GM15510 (cell line): ENCODE measurements around the gene SPNS3.

Source experiments
- POLR2A ChIP-seq: IDR thresholded peaks from 3 replicates; pipeline ENCODE4 v1.6.1; 2011; ENCODE audit warnings: borderline replicate concordance; ENCODE audit not compliant: insufficient read length; ENCODE audit errors: extremely low read depth

The SPNS3 gene

DNA sequence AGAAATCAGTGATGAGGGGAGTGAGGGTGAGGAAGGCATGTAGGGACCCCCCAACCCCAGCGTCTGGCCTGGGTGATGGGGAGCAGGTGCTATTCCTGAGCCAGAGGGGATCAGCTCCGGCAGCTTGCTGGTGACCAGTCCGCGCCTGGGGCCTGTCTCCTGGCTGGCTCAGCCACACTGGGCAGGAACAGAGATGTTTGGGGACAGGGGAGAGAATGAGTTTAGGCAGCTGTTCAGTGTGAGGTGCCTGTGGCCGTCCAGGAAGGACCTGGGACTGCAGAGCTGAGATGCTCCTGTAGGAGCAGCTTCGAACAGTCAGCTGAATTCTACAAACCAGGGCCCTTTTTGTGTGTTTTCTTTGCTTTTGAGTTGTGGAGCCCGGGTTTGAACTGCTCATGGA lies 41.7 kb downstream of the SPNS3 start:
- TF ChIP-seq POLR2A, result no peak

DNA sequence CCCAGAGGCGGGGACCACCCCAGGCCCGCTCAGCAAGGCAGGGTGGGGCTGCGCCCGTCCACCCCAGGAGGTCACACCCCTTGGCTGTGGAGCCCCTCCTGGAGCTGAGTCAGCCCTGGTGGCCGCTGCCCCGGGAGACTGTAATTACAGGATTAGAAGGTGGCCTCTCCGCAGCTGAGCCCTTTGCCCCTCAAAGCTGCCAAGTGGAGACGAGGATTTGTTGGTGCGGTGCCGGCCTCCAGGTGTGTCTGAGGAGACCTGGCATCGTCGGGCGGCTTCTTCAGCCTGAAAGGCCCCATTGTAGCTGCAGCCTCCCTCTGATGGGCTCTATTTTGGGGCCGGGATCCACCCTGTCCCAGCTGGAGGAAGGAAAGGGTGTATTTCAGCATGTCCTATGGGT lies 42.3 kb downstream of the SPNS3 start:
- no peak for TF ChIP-seq POLR2A

DNA sequence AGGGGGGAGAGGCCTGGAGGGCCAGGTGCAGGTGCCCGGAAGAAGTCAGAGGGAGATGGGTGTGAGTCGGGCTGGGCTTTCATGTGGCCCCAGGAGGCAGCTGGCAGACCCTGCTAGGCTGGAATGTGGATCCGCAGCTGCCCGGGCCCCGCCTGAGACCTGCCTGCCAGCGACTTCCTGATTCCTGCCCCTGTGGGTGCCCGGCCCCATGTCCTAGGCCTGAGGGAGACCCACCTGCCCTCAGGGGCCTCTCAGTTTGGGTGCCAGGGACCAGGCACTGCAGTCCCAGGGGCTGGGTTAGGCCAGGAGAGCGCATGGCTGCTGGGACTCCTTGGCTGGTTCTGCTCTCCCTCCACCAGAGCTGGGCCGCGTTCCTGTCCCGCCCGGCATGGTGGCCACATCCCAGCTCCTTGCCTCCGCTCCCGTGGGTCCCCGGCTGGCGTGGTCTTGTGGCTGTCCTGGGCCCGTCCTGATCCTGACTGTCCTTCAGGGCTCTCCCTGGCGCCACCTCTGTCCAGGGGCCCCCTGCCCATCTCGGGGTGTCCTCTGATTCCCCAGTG lies 42.9 kb downstream of the SPNS3 start:
- TF ChIP-seq POLR2A, result no peak

DNA sequence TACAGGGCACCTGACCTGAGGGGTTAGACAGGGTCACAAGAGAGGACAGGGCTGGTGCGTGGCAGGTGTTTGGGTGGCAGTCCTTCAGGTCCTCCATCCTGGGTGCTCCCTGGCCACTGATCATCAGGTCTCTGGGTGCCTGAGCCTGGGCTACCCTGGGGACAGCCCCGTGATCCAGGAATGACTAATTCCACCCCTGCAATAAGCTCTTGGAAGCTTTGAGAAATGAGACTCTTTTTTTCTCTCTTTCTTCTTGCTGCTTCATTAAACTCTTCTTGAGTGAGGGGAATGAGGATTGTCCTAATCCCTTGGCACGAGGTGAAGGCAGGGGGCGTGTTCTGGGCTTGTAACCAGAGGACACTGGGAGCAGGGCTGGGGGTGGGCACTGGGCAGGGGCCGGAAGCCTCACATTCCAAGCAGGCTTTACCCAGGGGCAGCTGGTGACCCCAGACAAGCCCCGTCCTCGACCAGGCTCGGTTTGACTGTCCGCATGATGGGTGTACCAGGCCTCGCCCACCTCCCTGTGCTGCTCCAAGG lies 43.6 kb downstream of the SPNS3 start:
- no peak for TF ChIP-seq POLR2A

DNA sequence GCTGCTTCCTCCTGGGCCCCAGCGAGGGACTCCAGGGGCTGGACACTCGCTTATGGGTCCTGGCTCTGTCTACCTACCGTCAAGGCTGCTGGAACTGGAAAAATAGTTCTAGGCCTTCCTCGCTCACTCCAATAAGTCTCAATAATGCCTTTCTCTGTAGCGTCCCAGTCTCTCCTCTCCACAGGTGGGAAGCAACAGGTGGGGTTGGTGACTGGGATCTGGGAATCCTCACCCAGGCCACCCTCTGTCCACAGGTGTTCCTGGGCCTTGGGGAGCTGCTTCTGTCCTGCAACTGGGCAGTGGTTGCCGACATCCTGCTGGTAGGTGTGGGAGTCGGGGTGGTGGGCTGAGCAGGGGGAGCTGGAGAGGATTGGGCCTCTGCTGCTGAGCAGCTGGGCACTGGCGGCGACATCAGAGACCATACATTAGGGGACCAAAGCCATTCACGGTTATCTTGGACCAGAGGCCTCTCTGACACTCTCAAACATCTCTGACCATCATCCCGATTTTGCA lies 44.6 kb downstream of the SPNS3 start:
- no peak for TF ChIP-seq POLR2A

DNA sequence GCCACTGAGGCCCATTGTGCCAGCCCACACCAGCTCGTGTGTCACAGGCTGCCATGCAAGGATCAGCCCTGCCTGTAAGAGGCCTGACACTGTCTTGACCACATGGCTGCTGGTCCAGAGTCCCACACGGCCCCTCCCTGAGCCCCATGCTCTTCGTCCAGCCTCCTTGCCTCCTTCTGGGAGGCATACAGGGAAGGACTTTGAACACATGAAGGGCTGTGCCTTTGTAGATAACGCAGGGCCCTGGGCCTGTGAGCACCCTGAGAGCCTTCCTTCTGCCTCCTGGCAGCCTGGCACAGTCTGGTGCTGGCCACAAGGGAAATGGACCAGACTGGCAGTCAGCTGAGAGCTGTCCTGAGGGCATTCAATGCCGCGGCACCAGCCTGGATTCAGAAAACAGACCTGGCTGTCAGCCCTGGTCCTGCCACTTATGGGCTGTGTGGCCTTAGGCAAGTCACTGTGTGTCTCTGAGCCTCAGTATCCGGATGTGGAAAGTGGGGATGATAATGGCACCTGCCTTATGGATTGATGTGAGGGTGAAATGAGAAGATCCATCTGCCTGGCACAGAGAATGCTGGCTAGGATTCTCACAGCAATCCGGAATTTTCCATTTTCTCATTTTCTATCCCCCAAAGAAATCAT lies 45.7 kb downstream of the SPNS3 start:
- no peak for TF ChIP-seq POLR2A

DNA sequence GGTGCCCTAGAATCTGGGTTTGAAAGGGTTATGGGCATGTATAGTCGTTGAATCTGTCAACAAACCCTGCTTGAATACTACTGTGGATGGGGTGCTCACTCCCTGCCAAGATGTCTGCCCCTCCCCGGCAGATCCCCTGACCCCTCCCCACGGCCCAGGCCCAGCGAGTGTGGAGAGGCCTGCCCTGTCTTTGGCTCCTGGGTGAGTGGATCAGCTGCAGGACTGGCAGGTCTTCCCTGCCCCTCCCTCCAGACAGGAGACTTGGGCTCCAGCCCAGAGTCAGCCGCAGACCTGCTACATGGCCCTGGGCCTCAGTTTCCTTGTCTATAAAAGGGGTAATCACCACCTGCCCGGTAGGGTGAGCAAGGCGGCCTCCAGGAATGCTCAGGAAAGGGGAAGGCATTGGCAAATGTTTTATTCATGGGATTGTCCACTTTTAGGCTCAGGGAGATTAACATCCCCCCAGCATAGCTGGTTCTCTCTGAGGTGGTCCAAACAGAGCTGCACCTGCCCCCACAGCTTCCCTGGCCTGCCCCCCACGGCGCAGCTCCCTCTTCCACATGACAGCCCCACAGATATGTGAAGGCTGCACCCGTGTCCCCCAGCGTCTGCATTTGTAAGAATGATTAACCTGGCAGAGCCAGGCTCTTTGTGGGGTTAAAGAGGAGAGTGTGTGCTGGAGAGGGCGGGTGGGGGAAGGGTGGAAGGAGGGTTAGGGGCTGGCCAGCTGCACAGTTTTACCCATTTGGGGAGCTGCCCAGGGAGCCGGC lies 46.4 kb downstream of the SPNS3 start:
- TF ChIP-seq POLR2A, result no peak

DNA sequence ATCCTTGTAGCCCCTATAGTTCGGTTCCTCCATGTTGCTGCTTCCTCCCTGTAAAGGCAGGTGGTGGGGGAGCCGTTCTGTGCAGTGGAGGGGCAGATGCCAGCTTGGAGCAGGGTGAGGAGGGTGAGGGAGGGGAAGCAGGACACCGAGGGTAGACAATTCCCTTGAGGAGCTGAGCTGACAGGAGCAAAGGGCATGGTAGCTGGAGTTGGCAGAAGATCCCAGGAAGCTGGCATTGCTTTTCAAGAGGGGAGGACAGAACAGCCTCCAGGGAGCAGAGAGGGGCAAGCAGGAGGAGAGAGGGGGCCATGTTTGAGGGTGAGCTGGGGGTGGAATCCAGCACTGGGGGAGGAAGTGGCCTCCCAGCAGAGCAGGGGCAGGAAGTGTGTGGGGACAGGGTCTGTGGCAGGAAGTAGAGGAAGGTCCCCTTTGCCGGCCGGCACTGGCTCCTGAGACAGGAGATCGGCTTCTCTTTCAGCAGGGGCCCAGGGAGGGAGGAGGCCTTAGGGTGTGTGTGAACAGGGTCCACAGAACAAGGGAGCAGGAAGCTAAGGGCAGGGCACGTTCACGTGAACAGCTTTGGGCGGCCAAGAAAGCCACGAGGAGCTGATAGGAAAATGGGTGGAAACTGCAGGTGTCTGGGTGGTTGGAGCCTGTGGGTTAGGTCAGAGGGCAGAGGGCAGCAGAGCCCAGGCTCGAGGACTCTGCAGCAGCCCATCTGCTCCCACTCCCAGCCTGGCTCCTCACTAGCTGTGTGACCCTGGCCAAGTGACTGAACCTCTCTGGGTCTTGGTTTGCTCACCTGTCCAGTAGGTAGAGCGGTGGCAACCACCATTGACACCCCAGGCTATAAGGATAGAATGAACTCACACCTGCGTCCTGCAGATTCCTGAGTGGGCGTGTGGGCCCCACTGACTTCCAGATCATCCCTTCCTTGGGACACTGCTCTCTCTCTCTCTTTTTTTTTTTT lies 47.5 kb downstream of the SPNS3 start:
- no peak for TF ChIP-seq POLR2A

DNA sequence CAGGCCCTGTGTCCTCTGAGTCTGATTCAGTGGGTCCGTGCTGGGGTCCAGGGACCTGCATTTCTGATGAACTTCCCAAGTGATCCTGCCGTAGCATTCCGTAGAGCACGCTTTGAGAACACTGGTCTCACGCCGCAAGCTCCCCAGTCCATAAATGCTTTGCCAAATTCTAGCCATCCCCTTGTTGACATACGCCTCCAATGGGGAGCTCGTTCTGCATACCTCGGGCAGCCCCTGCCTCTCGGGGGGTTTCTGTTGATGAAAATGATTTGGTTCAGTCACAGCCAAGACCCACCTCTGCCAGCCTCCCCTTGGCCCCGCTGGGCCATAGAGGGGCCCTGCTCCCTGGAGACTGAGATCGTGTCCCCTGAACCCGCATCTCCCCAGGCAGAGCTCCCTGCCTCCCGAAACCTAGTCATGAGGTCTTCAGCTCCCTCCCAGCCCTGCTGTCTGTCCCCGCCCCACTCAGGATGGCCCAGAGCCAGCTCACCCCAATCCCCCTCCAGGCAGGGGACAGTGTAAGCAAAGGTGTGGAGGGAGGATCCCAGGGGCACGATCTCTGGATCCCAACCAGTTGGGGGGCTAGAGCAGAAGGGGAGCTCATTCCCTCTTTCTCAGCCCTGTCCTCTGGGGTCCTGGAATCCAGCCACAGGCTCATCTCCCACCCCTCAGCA lies 48.7 kb downstream of the SPNS3 start:
- no peak for TF ChIP-seq POLR2A

DNA sequence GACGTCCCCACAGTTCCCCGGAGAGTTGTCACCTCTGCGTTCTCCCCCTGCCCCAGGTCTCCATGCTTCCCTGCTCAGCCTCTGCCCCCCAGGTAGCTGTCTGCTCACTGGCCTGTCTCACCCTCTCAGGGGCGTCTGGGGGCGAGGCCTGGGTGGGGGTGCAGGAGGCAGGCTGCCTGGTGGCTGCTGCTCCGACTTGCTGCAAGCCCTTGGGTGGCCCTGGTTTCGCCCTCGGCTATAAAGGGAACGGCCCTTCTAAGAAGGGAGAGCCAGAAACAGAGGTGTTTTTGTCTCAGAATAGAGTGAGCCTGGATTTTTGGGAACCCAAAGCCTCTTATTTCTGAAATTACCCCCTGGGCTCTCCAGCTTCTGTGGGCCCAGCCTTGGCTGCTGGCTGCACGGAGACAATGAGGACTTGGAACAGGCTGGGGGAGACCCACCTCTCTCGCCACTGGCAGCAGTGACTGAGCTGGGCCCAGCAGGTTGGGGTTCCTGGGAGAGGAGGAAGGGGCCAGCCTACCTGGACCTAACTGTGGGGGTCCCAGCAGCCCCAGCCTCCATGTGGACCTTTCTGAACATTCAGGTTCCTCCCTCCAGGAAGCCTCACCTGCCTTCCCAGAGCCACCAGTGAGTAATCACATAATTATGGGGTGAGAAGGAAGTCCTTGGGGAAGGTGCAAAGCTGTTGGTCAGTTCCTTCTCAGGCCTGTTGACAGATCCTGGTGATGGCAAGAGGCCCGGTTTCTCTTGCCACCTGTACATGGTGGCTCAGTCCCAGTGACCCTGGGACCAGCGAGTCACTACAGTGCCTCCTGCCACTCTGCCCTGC lies 49.5 kb downstream of the SPNS3 start:
- no peak for TF ChIP-seq POLR2A

DNA sequence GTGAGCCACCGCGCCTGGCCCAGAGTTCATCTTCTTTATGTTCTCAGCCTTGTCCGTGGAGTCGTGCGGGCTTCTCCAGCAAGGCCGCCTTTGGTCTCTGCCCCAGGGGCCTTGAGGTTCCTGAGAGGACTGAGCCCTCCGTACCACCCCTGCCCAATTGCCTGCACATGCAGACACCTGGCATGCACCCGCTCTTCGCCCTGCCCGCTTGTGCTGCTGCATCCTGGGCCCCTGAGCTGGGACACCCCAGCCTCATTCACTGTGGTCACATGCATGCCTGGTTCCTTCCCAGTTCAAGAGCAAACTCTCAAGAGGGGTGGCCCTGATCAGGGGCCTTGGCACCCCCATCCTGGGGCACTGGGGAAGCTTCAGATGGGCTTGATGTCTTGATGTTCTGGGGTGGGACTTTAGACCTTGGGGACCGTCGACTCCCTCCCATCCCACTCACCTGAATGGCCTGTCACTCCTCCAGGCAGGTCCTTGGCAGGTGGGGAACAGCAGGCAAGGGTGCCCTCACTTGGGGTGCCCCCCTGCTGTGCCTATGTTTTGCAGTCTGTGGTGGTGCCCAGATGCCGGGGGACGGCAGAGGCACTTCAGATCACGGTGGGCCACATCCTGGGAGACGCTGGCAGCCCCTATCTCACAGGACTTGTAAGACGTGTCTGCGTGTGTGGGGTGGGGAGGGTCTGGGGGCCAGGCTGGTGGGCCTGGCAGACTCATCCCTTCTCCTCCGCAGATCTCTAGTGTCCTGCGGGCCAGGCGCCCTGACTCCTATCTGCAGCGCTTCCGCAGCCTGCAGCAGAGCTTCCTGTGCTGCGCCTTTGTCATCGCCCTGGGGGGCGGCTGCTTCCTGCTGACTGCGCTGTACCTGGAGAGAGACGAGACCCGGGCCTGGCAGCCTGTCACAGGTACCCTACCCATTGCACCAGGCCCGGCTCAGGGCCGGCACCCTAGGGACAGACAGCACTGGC lies 52.2 kb downstream of the SPNS3 start:
- no peak for TF ChIP-seq POLR2A

DNA sequence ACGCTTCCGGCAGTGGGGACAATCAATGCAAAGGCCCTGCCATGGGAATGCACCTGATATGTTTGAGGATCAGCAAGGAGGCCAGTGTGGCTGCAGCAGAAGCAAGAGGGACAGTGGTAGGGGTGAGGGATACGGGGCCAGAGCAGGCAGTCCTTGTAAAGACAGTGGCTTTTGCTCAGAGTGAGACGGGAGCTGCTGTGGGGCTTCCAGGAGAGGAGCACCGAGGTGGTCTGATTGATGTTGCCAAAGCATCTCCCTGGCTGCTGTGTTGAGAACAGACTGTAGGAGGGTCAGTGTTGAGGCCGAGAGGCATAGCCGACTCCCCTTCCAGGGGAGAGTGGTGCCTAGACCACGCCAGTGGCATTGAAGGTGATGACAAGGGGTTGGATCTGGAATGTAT lies 53.6 kb downstream of the SPNS3 start:
- no peak for TF ChIP-seq POLR2A
